Daoy (cell line): ENCODE data around the gene ADD2. TPM values are rescaled to one million over a fixed set of nuclear protein-coding genes. Genes with fewer than 3 reads are reported as not detected.

Experiments used
- DNase-seq: peaks from one replicate; pipeline ENCODE4 v3.0.0-alpha.2; 2015; ENCODE audit warnings: low read depth
- total RNA-seq: library from RNA; depleted of rRNA; stranded (reverse); fragments of >200 nt; shearing (Covaris generic); gene quantifications from 2 replicates; pipeline ENCODE4 v1.2.3, GENCODE V29; 2014

Gene ADD2
- total RNA-seq, 1 experiment from 2014 or later, result 23.3 TPM

GRCh38 chr2:70703900-70704549 lies 64.0 kb downstream of the ADD2 start:
- DNase-seq, result peak; percentile 38

DNA sequence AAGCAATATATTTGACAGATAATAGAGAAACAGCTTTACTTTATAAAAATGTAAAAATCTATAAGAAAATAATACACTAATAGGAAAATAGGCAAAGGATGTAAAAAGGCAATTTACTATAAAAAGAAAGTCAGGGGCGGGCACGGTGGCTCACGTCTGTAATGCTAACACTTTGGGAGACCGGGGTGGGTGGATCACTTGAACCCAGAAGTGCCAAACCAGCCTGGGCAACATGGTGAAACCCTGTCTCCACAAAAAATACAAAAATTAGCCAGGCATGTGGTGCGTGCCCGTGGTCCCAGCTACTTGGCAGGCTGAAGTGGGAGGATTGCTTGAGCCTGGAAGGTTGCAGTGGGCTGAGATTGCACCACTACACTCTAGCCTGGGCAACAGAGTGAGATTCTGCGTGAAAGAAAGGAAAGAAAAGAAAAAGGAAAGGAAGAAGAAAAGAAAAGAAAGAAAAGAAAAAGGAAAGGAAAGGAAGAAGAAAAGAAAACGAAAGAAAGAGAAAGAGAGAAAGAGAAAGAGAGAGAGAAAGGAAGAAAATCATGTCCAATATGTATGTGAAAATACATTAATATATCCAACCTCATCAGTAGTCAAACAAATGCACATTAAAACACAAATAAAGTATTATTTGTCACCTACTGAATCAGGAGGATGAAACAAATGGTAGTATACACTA lies 65.1 kb downstream of the ADD2 start:
- no peak for DNase-seq

DNA sequence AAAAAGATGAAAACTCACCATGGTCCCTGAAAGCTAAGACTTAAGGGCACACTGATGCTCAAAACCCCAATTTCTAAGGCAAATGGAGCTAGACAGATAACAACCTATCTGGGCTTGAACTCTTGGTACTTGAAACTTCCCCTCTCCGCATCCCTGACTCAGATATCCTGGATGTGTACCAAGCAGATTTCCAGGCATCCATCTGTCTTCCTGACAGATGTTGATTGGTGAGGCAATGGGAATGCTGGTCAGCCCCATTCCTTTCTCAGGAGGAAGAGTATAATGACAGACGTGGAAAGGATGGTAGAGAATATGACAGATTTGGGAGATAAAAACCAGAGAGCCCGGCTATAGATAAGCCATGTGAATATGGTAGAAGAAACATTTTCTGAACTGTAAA lies 69.2 kb downstream of the ADD2 start:
- DNase-seq, result no peak

DNA sequence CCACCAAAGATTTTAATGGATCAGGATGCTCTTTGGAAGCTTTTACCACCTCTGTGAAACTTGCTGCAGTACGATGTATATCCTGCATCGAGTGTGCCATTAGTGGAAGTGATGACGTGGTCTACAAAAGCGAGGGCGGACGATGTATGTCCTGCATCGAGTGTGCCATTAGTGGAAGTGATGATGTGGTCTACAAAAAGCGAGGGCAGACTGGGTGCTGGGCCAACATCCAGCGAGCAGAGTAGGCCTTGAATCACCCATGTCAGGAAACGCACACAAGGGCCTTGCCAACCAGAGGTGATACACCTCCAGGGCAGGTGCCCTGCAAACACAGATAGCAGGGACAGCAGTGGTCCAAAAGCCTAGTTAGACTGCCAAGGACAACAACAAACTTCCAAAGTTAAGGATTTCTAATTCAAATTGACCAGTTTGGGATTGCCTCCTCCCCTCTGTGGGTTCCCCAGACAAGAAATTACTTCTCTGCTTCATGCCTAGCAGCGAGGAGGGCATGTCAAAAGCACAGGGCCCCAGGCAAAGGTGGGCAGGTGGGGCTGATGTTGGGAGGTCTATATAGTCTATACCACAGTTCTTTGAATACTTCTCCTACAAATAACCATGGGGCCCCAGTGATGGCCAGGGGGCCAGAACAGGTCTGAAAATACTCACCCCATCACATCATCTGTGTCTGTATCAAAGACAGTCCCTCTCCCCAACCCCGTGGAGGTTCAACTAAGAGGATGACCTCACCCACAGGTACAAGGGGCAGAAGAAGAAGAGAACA lies 70.2 kb downstream of the ADD2 start:
- DNase-seq, result no peak

- DNase-seq, result no peak
These were observed 71.9 kb downstream of the ADD2 start for GRCh38 chr2:70696142-70696541.

- no peak for DNase-seq
These were observed 75.7 kb downstream of the ADD2 start for GRCh38 chr2:70692256-70692655.

- DNase-seq, result no peak
These were observed 76.4 kb downstream of the ADD2 start for GRCh38 chr2:70691497-70692140.

GRCh38 chr2:70690846-70691245 lies 77.2 kb downstream of the ADD2 start:
- no peak for DNase-seq

- no peak for DNase-seq
These were observed 79.6 kb downstream of the ADD2 start for GRCh38 chr2:70688427-70688826.

- no peak for DNase-seq
These were observed 80.6 kb downstream of the ADD2 start for GRCh38 chr2:70687461-70687795.

- peak; percentile 83 for DNase-seq
These were observed 81.2 kb downstream of the ADD2 start for GRCh38 chr2:70686577-70687460.

DNA sequence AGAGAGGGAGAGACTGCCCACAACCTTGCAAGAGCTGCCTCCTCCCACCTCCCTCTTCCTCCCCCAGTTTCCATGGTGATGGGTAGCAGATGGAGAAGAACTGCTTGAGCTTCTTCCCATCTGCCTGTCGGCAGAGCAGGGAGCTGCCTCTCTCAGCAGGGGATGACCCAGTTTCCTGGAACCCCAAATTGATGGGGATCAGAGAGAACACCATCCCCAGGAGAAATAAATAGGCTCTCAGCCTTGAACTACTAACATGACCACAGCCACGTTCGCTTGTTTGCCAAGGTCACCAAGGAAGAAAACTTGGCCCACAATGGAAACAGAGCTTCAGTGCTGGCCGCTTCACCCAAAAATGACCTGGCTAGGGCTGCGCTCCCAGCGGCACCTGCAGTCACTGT lies 82.2 kb downstream of the ADD2 start:
- no peak for DNase-seq

DNA sequence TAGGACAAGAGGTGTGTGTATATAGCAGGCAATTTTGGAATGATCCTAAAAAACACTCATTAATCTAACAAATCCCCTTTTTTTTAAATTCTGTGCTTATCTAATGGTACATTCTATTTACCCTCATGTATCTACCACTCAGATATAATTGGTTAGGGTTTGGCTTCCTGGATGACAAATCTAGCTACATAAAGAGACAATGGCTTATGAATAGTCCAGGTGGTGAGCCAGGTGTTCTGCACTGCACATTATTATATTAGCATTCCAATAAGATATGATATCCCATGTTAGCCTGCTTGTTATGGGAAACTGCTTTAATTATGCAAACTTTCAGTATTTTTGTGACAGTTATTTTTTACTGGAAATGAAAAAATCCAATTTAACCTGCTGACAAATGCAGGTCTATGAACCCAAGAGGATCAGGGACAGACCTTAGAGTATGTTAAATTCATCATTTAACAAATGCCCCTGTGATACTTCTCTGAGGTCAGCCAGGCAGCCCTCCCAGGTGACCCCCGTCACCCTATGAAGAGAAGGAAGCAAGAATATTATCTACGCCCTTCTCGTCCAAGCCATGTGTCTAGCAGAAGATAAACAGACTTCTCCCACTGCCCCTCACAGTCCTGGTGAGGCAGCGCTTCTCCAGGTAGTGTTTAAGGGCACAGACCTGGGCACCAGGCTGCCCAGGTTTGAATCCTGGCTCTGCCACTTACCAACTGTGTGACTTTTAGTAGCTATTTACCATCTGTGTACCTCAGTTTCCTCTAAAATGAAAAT lies 83.0 kb downstream of the ADD2 start:
- DNase-seq, result no peak

- DNase-seq, result no peak
These were observed 84.5 kb downstream of the ADD2 start for GRCh38 chr2:70683455-70683854.

GRCh38 chr2:70680735-70681134 lies 87.3 kb downstream of the ADD2 start:
- DNase-seq, result no peak

- no peak for DNase-seq
These were observed 88.7 kb downstream of the ADD2 start for GRCh38 chr2:70679259-70679658.

GRCh38 chr2:70678576-70679143 lies 89.3 kb downstream of the ADD2 start:
- DNase-seq, result no peak

DNA sequence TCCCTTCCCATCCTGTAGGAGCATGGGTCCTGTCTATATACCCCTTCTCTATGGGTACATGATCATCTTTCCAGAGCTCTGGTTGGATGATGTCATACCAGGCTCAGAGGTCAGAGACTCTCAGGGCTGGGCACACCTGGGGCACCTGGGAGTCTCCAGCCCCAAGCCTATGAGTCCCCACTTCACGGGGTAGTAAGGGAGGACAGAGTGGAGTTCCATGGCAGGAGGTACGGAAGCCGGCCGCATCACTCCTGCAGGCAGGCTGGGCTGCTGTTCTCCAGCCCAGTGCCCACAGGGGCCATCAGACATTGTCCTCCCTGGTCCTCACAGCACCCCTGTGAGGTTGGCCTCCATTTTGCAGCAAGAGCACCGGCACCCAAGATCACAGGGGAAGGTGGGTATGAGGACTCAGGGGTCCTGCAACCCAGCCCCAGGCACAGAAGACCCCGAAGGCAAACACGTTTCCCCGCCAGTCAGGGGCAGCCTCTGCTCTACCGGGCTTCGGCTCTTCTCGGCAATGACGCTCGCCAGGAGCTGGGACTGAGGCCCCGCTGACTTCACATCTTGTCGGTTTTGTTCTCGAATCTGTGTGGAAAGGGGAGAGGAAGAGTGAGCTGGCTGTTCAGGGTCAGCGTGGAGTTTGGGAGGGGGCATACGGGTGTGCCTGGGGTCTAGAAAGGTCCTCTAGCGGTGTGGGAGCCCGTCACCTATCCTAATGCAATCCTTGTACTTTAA lies 91.5 kb downstream of the ADD2 start:
- no peak for DNase-seq

GRCh38 chr2:70675862-70676261 lies 92.1 kb downstream of the ADD2 start:
- no peak for DNase-seq
